Measurements from ENCODE around the gene SCAI. TPM values are rescaled to one million over a fixed set of nuclear protein-coding genes. Genes with fewer than 3 reads are reported as not detected.

Gene SCAI
- total RNA-seq, 1 donor from 2014 or later = 10.0 TPM

- Mint-ChIP-seq H3K9me3 (no peaks in the 10 kb centered on the region), H3K4me3 (no peak overlapping the region), H3K36me3 (ENCODE audit: low read depth) (peaks cover 32% of the 10 kb centered on the region), H3K4me1 (ENCODE audit: low read depth) (peaks cover 6% of the 10 kb centered on the region), H3K27me3 (ENCODE audit: insufficient read depth) (no peaks in the 10 kb centered on the region), H3K27ac (no peak overlapping the region)
- intact Hi-C loops (cut with micrococcal nuclease) = no loop called here
- no peak for DNase-seq (ENCODE audit: low spot score)
Observed at GRCh38 chr9:124899845-124900244, 243.5 kb downstream of the SCAI start.

GRCh38 chr9:124897570-124898460 is 245.5 kb downstream of the SCAI start:
- peaks cover 11% of the 10 kb centered on the region for H3K4me1 Mint-ChIP-seq (ENCODE audit: low read depth)
- peaks cover 32% of the 10 kb centered on the region for H3K36me3 Mint-ChIP-seq (ENCODE audit: low read depth)
- H3K27me3 Mint-ChIP-seq (ENCODE audit: insufficient read depth) = no peaks in the 10 kb centered on the region
- DNase-seq (ENCODE audit: low spot score) = no peak
- intact Hi-C loops (cut with micrococcal nuclease) = no loop called here
- no peaks in the 10 kb centered on the region for H3K9me3 Mint-ChIP-seq
- H3K27ac Mint-ChIP-seq = no peak overlapping the region
- no peak overlapping the region for H3K4me3 Mint-ChIP-seq

GRCh38 chr9:124894741-124895170 is 248.6 kb downstream of the SCAI start:
- intact Hi-C loops (cut with micrococcal nuclease) = loop anchor here (1.0 to 2.0 kb wide), 4 partner anchors 24 to 120 kb away; partner anchors contain the start of genes ARPC5L and WDR38
- H3K27ac Mint-ChIP-seq = peak overlapping the region; percentile 1
- H3K4me1 Mint-ChIP-seq (ENCODE audit: low read depth) = peaks cover 11% of the 10 kb centered on the region
- H3K9me3 Mint-ChIP-seq = no peaks in the 10 kb centered on the region
- no peaks in the 10 kb centered on the region for H3K27me3 Mint-ChIP-seq (ENCODE audit: insufficient read depth)
- peak; percentile 7 for DNase-seq (ENCODE audit: low spot score)
- H3K4me3 Mint-ChIP-seq = no peak overlapping the region
- H3K36me3 Mint-ChIP-seq (ENCODE audit: low read depth) = peaks cover 29% of the 10 kb centered on the region

GRCh38 chr9:124894035-124894740 is 249.1 kb downstream of the SCAI start:
- H3K4me1 Mint-ChIP-seq (ENCODE audit: low read depth) = peaks cover 11% of the 10 kb centered on the region
- no peak overlapping the region for H3K4me3 Mint-ChIP-seq
- no peak overlapping the region for H3K27ac Mint-ChIP-seq
- H3K36me3 Mint-ChIP-seq (ENCODE audit: low read depth) = peaks cover 33% of the 10 kb centered on the region
- no peak for DNase-seq (ENCODE audit: low spot score)
- intact Hi-C loops (cut with micrococcal nuclease) = loop anchor here (1.0 to 2.0 kb wide), 4 partner anchors 24 to 120 kb away; partner anchors contain the start of genes ARPC5L and WDR38
- no peaks in the 10 kb centered on the region for H3K9me3 Mint-ChIP-seq
- H3K27me3 Mint-ChIP-seq (ENCODE audit: insufficient read depth) = no peaks in the 10 kb centered on the region

Other genes starting within 250 kb of the SCAI start
- gene GOLGA1, start 202.4 kb downstream of the SCAI start, total RNA-seq = 16.6 TPM in 2 replicates
- gene PPP6C, start 46.3 kb upstream of the SCAI start, total RNA-seq = 47.2 and 50.8 TPM in 2 replicates
- 32.8 and 33.1 TPM in 2 replicates for gene RABEPK, start 57.0 kb upstream of the SCAI start, total RNA-seq
- gene HSPA5, start 97.8 kb upstream of the SCAI start, total RNA-seq = 242 and 243 TPM in 2 replicates
- gene GAPVD1, start 118.3 kb upstream of the SCAI start, total RNA-seq = 53.6 and 56.8 TPM in 2 replicates

Measured in activated T-helper 1 cell treated with anti-CD3 and anti-CD28 coated beads, Interleukin-12 subunit alpha, Interleukin-12 subunit beta, Interleukin-2, Interleukin-4 antibody, amounts not matched to agents 30 ng/mL and 10 ng/mL and 1 ng/mL, durations not matched to agents 14 hours and 24 hours and 36 hours (primary cell).